ENCODE data around the gene RAX2.

Gene RAX2

GRCh38 chr19:3743486-3743885 lies 28.5 kb downstream of the RAX2 start:
- no peak overlapping the region for H3K9ac ChIP-seq (ENCODE audit: low read length in 2 of 2)
- H3K9me3 ChIP-seq (ENCODE audit: control insufficient read depth in 2 of 2, low read length in 2 of 2), result peaks cover 0 to 3% of the 10 kb centered on the region in 2 donors
- no peak overlapping the region for H3K4me3 ChIP-seq (ENCODE audit: low read length in 2 of 2)
- no peaks in the 10 kb centered on the region for H3K4me1 ChIP-seq (ENCODE audit: control insufficient read depth, insufficient read depth, low read length)
- no peak overlapping the region for H3K27ac ChIP-seq (ENCODE audit: low read length)
- H3K36me3 ChIP-seq (ENCODE audit: control insufficient read depth in 2 of 2, insufficient read depth in 2 of 2, low read length in 2 of 2), result no peaks in the 10 kb centered on the region
- H3K27me3 ChIP-seq (ENCODE audit: control insufficient read depth in 1 of 2, insufficient read depth in 2 of 2, low read length in 2 of 2), result peaks cover 5 to 15% of the 10 kb centered on the region in 2 donors

GRCh38 chr19:3740431-3740830 lies 31.6 kb downstream of the RAX2 start:
- H3K27me3 ChIP-seq (ENCODE audit: control insufficient read depth in 1 of 2, insufficient read depth in 2 of 2, low read length in 2 of 2), result peaks cover 0 to 13% of the 10 kb centered on the region in 2 donors
- H3K27ac ChIP-seq (ENCODE audit: low read length), result no peak overlapping the region
- no peak overlapping the region for H3K9ac ChIP-seq (ENCODE audit: low read length in 2 of 2)
- H3K9me3 ChIP-seq (ENCODE audit: control insufficient read depth in 2 of 2, low read length in 2 of 2), result peaks cover 0 to 3% of the 10 kb centered on the region in 2 donors
- no peaks in the 10 kb centered on the region for H3K4me1 ChIP-seq (ENCODE audit: control insufficient read depth, insufficient read depth, low read length)
- no peak overlapping the region for H3K4me3 ChIP-seq (ENCODE audit: low read length in 2 of 2)
- no peaks in the 10 kb centered on the region for H3K36me3 ChIP-seq (ENCODE audit: control insufficient read depth in 2 of 2, insufficient read depth in 2 of 2, low read length in 2 of 2)

GRCh38 chr19:3738477-3739220 lies 33.4 kb downstream of the RAX2 start:
- no peak overlapping the region for H3K9ac ChIP-seq (ENCODE audit: low read length in 2 of 2)
- H3K9me3 ChIP-seq (ENCODE audit: control insufficient read depth in 2 of 2, low read length in 2 of 2), result peaks cover 0 to 3% of the 10 kb centered on the region in 2 donors
- H3K36me3 ChIP-seq (ENCODE audit: control insufficient read depth in 2 of 2, insufficient read depth in 2 of 2, low read length in 2 of 2), result no peaks in the 10 kb centered on the region
- no peak overlapping the region for H3K4me3 ChIP-seq (ENCODE audit: low read length in 2 of 2)
- H3K27me3 ChIP-seq (ENCODE audit: control insufficient read depth in 1 of 2, insufficient read depth in 2 of 2, low read length in 2 of 2), result peaks cover 0 to 12% of the 10 kb centered on the region in 2 donors
- H3K4me1 ChIP-seq (ENCODE audit: control insufficient read depth, insufficient read depth, low read length), result no peaks in the 10 kb centered on the region
- no peak overlapping the region for H3K27ac ChIP-seq (ENCODE audit: low read length)

- Histone ChIP-seq H3K36me3 (ENCODE audit: control insufficient read depth in 2 of 2, insufficient read depth in 2 of 2, low read length in 2 of 2) (no peaks in the 10 kb centered on the region), H3K4me3 (ENCODE audit: low read length in 2 of 2) (no peak overlapping the region), H3K27ac (ENCODE audit: low read length) (no peak overlapping the region), H3K4me1 (ENCODE audit: control insufficient read depth, insufficient read depth, low read length) (no peaks in the 10 kb centered on the region), H3K9ac (ENCODE audit: low read length in 2 of 2) (no peak overlapping the region), H3K27me3 (ENCODE audit: control insufficient read depth in 1 of 2, insufficient read depth in 2 of 2, low read length in 2 of 2) (peaks cover 0 to 12% of the 10 kb centered on the region in 2 donors), H3K9me3 (ENCODE audit: control insufficient read depth in 2 of 2, low read length in 2 of 2) (no peaks in the 10 kb centered on the region)
Measured at GRCh38 chr19:3737487-3738205, 34.4 kb downstream of the RAX2 start.

- Histone ChIP-seq H3K36me3 (ENCODE audit: control insufficient read depth in 2 of 2, insufficient read depth in 2 of 2, low read length in 2 of 2) (no peaks in the 10 kb centered on the region), H3K9me3 (ENCODE audit: control insufficient read depth in 2 of 2, low read length in 2 of 2) (no peaks in the 10 kb centered on the region), H3K27ac (ENCODE audit: low read length) (no peak overlapping the region), H3K4me3 (ENCODE audit: low read length in 2 of 2) (no peak overlapping the region), H3K27me3 (ENCODE audit: control insufficient read depth in 1 of 2, insufficient read depth in 2 of 2, low read length in 2 of 2) (peaks cover 0 to 12% of the 10 kb centered on the region in 2 donors), H3K4me1 (ENCODE audit: control insufficient read depth, insufficient read depth, low read length) (no peaks in the 10 kb centered on the region), H3K9ac (ENCODE audit: low read length in 2 of 2) (no peak overlapping the region)
Measured at GRCh38 chr19:3736106-3736724, 35.8 kb downstream of the RAX2 start.

GRCh38 chr19:3734310-3734600 lies 37.8 kb downstream of the RAX2 start:
- Histone ChIP-seq H3K9me3 (ENCODE audit: control insufficient read depth in 2 of 2, low read length in 2 of 2) (peaks cover 0 to 4% of the 10 kb centered on the region in 2 donors), H3K27me3 (ENCODE audit: control insufficient read depth in 1 of 2, insufficient read depth in 2 of 2, low read length in 2 of 2) (peaks cover 0 to 12% of the 10 kb centered on the region in 2 donors), H3K4me1 (ENCODE audit: control insufficient read depth, insufficient read depth, low read length) (no peaks in the 10 kb centered on the region), H3K27ac (ENCODE audit: low read length) (no peak overlapping the region), H3K9ac (ENCODE audit: low read length in 2 of 2) (no peak overlapping the region), H3K36me3 (ENCODE audit: control insufficient read depth in 2 of 2, insufficient read depth in 2 of 2, low read length in 2 of 2) (no peaks in the 10 kb centered on the region), H3K4me3 (ENCODE audit: low read length in 2 of 2) (no peak overlapping the region)

- no peak overlapping the region for H3K4me3 ChIP-seq (ENCODE audit: low read length in 2 of 2)
- H3K27ac ChIP-seq (ENCODE audit: low read length), result no peak overlapping the region
- no peaks in the 10 kb centered on the region for H3K4me1 ChIP-seq (ENCODE audit: control insufficient read depth, insufficient read depth, low read length)
- peaks cover 0 to 12% of the 10 kb centered on the region in 2 donors for H3K27me3 ChIP-seq (ENCODE audit: control insufficient read depth in 1 of 2, insufficient read depth in 2 of 2, low read length in 2 of 2)
- no peaks in the 10 kb centered on the region for H3K36me3 ChIP-seq (ENCODE audit: control insufficient read depth in 2 of 2, insufficient read depth in 2 of 2, low read length in 2 of 2)
- H3K9me3 ChIP-seq (ENCODE audit: control insufficient read depth in 2 of 2, low read length in 2 of 2), result peaks cover 0 to 4% of the 10 kb centered on the region in 2 donors
- no peak overlapping the region for H3K9ac ChIP-seq (ENCODE audit: low read length in 2 of 2)
Measured at GRCh38 chr19:3733549-3734309, 38.3 kb downstream of the RAX2 start.

- Histone ChIP-seq H3K4me3 (ENCODE audit: low read length in 2 of 2) (no peak overlapping the region), H3K27ac (ENCODE audit: low read length) (no peak overlapping the region), H3K4me1 (ENCODE audit: control insufficient read depth, insufficient read depth, low read length) (no peaks in the 10 kb centered on the region), H3K9me3 (ENCODE audit: control insufficient read depth in 2 of 2, low read length in 2 of 2) (peaks cover 0 to 4% of the 10 kb centered on the region in 2 donors), H3K36me3 (ENCODE audit: control insufficient read depth in 2 of 2, insufficient read depth in 2 of 2, low read length in 2 of 2) (no peaks in the 10 kb centered on the region), H3K9ac (ENCODE audit: low read length in 2 of 2) (no peak overlapping the region), H3K27me3 (ENCODE audit: control insufficient read depth in 1 of 2, insufficient read depth in 2 of 2, low read length in 2 of 2) (peaks cover 0 to 2% of the 10 kb centered on the region in 2 donors)
Measured at GRCh38 chr19:3732108-3732507, 39.9 kb downstream of the RAX2 start.

GRCh38 chr19:3730457-3730958 lies 41.5 kb downstream of the RAX2 start:
- H3K4me3 ChIP-seq (ENCODE audit: low read length in 2 of 2), result no peak overlapping the region
- H3K9me3 ChIP-seq (ENCODE audit: control insufficient read depth in 2 of 2, low read length in 2 of 2), result peaks cover 0 to 4% of the 10 kb centered on the region in 2 donors
- no peaks in the 10 kb centered on the region for H3K36me3 ChIP-seq (ENCODE audit: control insufficient read depth in 2 of 2, insufficient read depth in 2 of 2, low read length in 2 of 2)
- peaks cover 0 to under 1% of the 10 kb centered on the region in 2 donors for H3K27me3 ChIP-seq (ENCODE audit: control insufficient read depth in 1 of 2, insufficient read depth in 2 of 2, low read length in 2 of 2)
- no peaks in the 10 kb centered on the region for H3K4me1 ChIP-seq (ENCODE audit: control insufficient read depth, insufficient read depth, low read length)
- no peak overlapping the region for H3K9ac ChIP-seq (ENCODE audit: low read length in 2 of 2)
- H3K27ac ChIP-seq (ENCODE audit: low read length), result no peak overlapping the region

GRCh38 chr19:3725640-3726310 lies 46.3 kb downstream of the RAX2 start:
- Histone ChIP-seq H3K27me3 (ENCODE audit: control insufficient read depth in 1 of 2, insufficient read depth in 2 of 2, low read length in 2 of 2) (peaks cover 20 to 24% of the 10 kb centered on the region in 2 donors), H3K9me3 (ENCODE audit: control insufficient read depth in 2 of 2, low read length in 2 of 2) (peaks cover 0 to under 1% of the 10 kb centered on the region in 2 donors), H3K9ac (ENCODE audit: low read length in 2 of 2) (no peak overlapping the region), H3K27ac (ENCODE audit: low read length) (no peak overlapping the region), H3K36me3 (ENCODE audit: control insufficient read depth in 2 of 2, insufficient read depth in 2 of 2, low read length in 2 of 2) (no peaks in the 10 kb centered on the region), H3K4me1 (ENCODE audit: control insufficient read depth, insufficient read depth, low read length) (peaks cover 15% of the 10 kb centered on the region), H3K4me3 (ENCODE audit: low read length in 2 of 2) (no peak overlapping the region)
